ENCODE measurements around the gene LDHA.

The LDHA gene

DNA sequence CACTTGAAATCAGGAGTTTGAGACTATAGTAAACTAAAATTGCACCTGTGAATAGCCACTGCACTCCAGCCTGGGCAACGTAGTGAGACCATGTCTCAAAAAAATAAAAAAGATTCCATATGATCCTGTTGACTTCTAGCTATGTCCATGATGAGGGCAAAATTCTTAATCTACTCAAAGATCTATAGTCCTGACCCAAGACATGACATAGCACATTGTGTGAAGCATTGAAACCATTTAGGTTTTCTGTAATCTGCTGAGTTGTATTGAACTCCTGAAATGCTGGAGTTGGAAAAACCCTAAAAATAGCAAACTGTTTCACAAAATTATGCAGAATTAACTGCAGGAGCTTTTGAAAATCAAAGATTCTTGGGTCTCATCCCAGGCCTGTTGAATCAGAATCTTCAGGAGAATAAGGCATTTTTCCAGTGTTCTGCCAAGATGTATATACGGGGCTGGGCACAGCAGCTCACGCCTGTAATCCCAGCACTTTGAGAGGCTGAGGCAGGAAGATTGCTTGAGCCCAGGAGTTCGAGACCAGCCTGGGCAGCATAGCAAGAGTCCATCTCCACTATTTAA is 29.8 kb upstream of the LDHA start:
- Mint-ChIP-seq H3K36me3 (ENCODE audit: low read depth) (peaks cover 43% of the 10 kb centered on the region), H3K27me3 (ENCODE audit: low read depth) (no peaks in the 10 kb centered on the region), H3K27ac (no peak overlapping the region), H3K4me3 (no peak overlapping the region), H3K4me1 (peaks cover 3% of the 10 kb centered on the region), H3K9me3 (no peaks in the 10 kb centered on the region)
- TF ChIP-seq, protein P1, sequence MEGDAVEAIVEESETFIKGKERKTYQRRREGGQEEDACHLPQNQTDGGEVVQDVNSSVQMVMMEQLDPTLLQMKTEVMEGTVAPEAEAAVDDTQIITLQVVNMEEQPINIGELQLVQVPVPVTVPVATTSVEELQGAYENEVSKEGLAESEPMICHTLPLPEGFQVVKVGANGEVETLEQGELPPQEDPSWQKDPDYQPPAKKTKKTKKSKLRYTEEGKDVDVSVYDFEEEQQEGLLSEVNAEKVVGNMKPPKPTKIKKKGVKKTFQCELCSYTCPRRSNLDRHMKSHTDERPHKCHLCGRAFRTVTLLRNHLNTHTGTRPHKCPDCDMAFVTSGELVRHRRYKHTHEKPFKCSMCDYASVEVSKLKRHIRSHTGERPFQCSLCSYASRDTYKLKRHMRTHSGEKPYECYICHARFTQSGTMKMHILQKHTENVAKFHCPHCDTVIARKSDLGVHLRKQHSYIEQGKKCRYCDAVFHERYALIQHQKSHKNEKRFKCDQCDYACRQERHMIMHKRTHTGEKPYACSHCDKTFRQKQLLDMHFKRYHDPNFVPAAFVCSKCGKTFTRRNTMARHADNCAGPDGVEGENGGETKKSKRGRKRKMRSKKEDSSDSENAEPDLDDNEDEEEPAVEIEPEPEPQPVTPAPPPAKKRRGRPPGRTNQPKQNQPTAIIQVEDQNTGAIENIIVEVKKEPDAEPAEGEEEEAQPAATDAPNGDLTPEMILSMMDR (IDR thresholded peaks at IDR 0.05; ENCODE audit: unreplicated experiment in 3 of 3) = no peak

DNA sequence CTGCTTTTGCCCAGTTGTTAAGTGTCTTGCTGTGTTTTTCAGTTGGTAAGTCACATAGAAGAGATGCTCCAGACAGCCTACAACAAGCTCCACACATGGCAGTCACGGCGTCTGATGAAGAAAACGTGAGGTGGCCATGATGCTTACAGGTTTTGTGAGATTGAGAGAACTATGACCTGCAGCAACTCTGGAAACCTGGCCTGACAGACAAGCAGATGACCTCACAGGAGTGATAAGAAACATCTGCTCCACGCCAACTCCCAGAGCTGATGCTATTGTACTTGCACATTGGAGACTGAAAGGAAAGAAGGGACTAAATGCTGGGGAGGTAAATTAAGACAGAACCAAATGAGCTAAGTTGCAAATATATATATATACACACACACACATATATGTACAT is 28.6 kb upstream of the LDHA start:
- Mint-ChIP-seq H3K36me3 (ENCODE audit: low read depth) (peaks cover 43% of the 10 kb centered on the region), H3K4me1 (peaks cover 7% of the 10 kb centered on the region), H3K27ac (no peak overlapping the region), H3K9me3 (no peaks in the 10 kb centered on the region), H3K27me3 (ENCODE audit: low read depth) (no peaks in the 10 kb centered on the region), H3K4me3 (no peak overlapping the region)
- TF ChIP-seq, protein P1 (IDR thresholded peaks at IDR 0.05; ENCODE audit: unreplicated experiment in 3 of 3) = no peak

DNA sequence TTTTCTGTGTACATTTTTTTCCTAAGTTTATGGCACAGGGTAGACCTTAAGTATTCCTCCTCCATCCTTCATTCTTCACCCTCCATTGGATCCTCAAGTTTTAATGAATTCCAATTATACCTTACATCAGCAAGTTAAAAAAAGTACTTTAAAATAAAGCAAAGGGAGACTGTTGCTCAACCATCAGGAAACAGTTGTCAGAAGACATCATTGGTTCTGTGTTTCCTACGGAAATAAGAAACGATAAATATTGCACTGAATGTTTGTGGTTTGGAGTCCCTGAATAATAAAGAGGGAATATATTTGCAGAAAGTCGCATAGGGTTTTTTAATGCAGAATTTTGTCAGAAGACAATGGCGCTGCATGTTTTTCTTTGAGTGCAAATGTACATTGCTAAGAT is 28.1 kb upstream of the LDHA start:
- H3K36me3 Mint-ChIP-seq (ENCODE audit: low read depth) = peaks cover 40% of the 10 kb centered on the region
- H3K4me3 Mint-ChIP-seq = no peak overlapping the region
- H3K27me3 Mint-ChIP-seq (ENCODE audit: low read depth) = no peaks in the 10 kb centered on the region
- H3K9me3 Mint-ChIP-seq = no peaks in the 10 kb centered on the region
- TF ChIP-seq, protein P1 (IDR thresholded peaks at IDR 0.05; ENCODE audit: unreplicated experiment in 3 of 3) = no peak
- no peak overlapping the region for H3K27ac Mint-ChIP-seq
- H3K4me1 Mint-ChIP-seq = peaks cover 7% of the 10 kb centered on the region

DNA sequence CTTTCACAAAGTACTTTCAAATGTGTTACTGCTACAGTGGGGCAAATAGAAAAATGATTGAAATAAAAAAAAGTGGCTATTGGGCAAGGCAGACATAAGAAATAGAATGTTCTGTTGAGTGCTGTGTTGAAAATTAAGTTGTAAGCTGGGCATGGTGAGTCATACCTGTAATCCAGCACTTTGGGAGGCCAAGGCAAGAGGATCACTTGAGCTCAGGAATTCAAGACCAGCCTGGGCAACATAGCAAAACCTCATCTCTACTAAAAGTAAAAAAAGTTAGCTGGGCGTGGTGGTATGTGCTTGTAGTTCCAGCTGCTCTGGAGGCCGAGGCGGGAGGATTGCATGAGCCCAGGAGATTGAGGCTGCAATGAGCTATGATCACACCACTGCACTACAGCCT is 26.9 kb upstream of the LDHA start:
- no peaks in the 10 kb centered on the region for H3K9me3 Mint-ChIP-seq
- H3K27ac Mint-ChIP-seq = no peak overlapping the region
- H3K27me3 Mint-ChIP-seq (ENCODE audit: low read depth) = no peaks in the 10 kb centered on the region
- peaks cover 7% of the 10 kb centered on the region for H3K4me1 Mint-ChIP-seq
- TF ChIP-seq, protein P1 (IDR thresholded peaks at IDR 0.05; ENCODE audit: unreplicated experiment in 3 of 3) = no peak
- no peak overlapping the region for H3K4me3 Mint-ChIP-seq
- peaks cover 35% of the 10 kb centered on the region for H3K36me3 Mint-ChIP-seq (ENCODE audit: low read depth)

DNA sequence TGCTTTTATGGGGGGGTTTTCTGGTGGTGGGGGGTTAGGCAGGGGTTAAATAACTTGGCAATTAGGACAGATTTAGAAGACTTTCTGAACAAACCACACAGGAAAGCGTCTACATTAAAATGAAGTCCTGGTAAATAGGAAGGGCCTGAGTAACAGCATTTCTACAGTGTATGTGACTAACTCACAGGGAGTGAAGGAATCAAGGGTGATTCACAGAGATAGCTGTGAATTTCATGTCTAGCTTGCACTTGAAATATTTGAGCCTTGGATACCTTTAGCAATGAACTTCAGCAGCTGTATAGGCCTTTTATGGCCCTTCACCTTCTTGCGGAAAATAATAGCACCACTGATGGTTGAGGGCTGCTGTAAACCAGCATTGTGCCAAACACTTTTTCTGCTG is 26.1 kb upstream of the LDHA start:
- H3K4me1 Mint-ChIP-seq = peaks cover 7% of the 10 kb centered on the region
- no peak overlapping the region for H3K27ac Mint-ChIP-seq
- no peak overlapping the region for H3K4me3 Mint-ChIP-seq
- TF ChIP-seq, protein P1 (IDR thresholded peaks at IDR 0.05; ENCODE audit: unreplicated experiment in 3 of 3) = no peak
- H3K36me3 Mint-ChIP-seq (ENCODE audit: low read depth) = peaks cover 31% of the 10 kb centered on the region
- no peaks in the 10 kb centered on the region for H3K27me3 Mint-ChIP-seq (ENCODE audit: low read depth)
- no peaks in the 10 kb centered on the region for H3K9me3 Mint-ChIP-seq

DNA sequence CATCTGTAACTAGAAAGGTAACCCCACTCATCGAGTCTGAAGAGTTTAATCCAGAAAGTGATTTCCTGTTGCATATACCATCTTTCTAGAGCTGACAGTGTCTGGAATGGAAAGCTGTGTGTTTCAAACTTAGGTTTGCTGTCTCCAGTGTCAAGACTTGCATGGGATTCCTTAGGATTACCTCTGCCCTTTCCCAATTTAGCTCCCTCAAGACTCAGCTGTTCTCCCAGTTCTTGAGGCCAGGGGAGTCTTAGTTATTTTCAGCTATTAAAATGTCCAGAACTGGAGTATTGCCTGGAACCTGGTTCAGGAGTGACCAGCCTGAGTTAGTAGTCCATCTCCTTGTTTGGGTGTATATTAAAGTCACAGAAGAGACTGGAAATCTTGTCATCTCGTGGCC is 25.0 kb upstream of the LDHA start:
- Mint-ChIP-seq H3K27me3 (ENCODE audit: low read depth) (no peaks in the 10 kb centered on the region), H3K36me3 (ENCODE audit: low read depth) (peaks cover 22% of the 10 kb centered on the region), H3K9me3 (no peaks in the 10 kb centered on the region), H3K4me1 (peaks cover 7% of the 10 kb centered on the region), H3K4me3 (peak overlapping the region in 1 of 3 experiments; percentile 14), H3K27ac (peak overlapping the region in 2 of 3 experiments; percentile 45 to 58)
- TF ChIP-seq, protein P1 (IDR thresholded peaks at IDR 0.05; ENCODE audit: unreplicated experiment in 3 of 3) = no peak

All from nephron (organoid).